ENCODE results near the gene SRBD1.
A peak's percentile ranks its signal among the peaks of the same experiment; 100 is the strongest.

Gene SRBD1

GRCh38 chr2:45649858-45650811 is 39.1 kb upstream of the SRBD1 start:
- no peak for TF ChIP-seq SPI1 (IDR thresholded peaks at IDR 0.05; ENCODE audit: low read depth, low read length)
- peak; percentile 94; the same call in 1 of the 2 replicates for TF ChIP-seq POU2F2 (IDR thresholded peaks at IDR 0.05; ENCODE audit: low read depth, low read length)
- TF ChIP-seq TAF1 (IDR thresholded peaks at IDR 0.05; ENCODE audit: low read depth, low read length): 0 out of 2 replicates have a peak, but pooled peaks have one; percentile 44
- no peak for TF ChIP-seq PAX5 (IDR thresholded peaks at IDR 0.05; ENCODE audit: insufficient read depth, low read length, severe bottlenecking)
- TF ChIP-seq POLR2A (IDR thresholded peaks at IDR 0.05; ENCODE audit: low read depth, low read length): no peak
- TF ChIP-seq POLR2AphosphoS5 (IDR thresholded peaks at IDR 0.05; ENCODE audit: low read depth, low read length): no peak
- DNase-seq (ENCODE audit: insufficient read length, low spot score): no peak
- FAIRE-seq: peak; percentile 85

- no peak for FAIRE-seq
- DNase-seq (ENCODE audit: insufficient read length, low spot score): no peak
- no peak for TF ChIP-seq POLR2AphosphoS5 (IDR thresholded peaks at IDR 0.05; ENCODE audit: low read depth, low read length)
- TF ChIP-seq PAX5 (IDR thresholded peaks at IDR 0.05; ENCODE audit: insufficient read depth, low read length, severe bottlenecking): no peak
- TF ChIP-seq TAF1 (IDR thresholded peaks at IDR 0.05; ENCODE audit: low read depth, low read length): no peak
- TF ChIP-seq POU2F2 (IDR thresholded peaks at IDR 0.05; ENCODE audit: low read depth, low read length): no peak
- TF ChIP-seq POLR2A (IDR thresholded peaks at IDR 0.05; ENCODE audit: low read depth, low read length): no peak
- no peak for TF ChIP-seq SPI1 (IDR thresholded peaks at IDR 0.05; ENCODE audit: low read depth, low read length)
Observed at GRCh38 chr2:45649462-45649857, 38.4 kb upstream of the SRBD1 start.

GRCh38 chr2:45648636-45649035 is 37.6 kb upstream of the SRBD1 start:
- FAIRE-seq: no peak
- TF ChIP-seq TAF1 (IDR thresholded peaks at IDR 0.05; ENCODE audit: low read depth, low read length) (no peak), PAX5 (IDR thresholded peaks at IDR 0.05; ENCODE audit: insufficient read depth, low read length, severe bottlenecking) (no peak), SPI1 (IDR thresholded peaks at IDR 0.05; ENCODE audit: low read depth, low read length) (no peak), POLR2AphosphoS5 (IDR thresholded peaks at IDR 0.05; ENCODE audit: low read depth, low read length) (no peak), POU2F2 (IDR thresholded peaks at IDR 0.05; ENCODE audit: low read depth, low read length) (no peak), POLR2A (IDR thresholded peaks at IDR 0.05; ENCODE audit: low read depth, low read length) (no peak)
- DNase-seq (ENCODE audit: insufficient read length, low spot score): no peak

GRCh38 chr2:45647986-45648520 is 37.0 kb upstream of the SRBD1 start:
- DNase-seq (ENCODE audit: insufficient read length, low spot score) (no peak), FAIRE-seq (no peak)
- TF ChIP-seq POLR2A (IDR thresholded peaks at IDR 0.05; ENCODE audit: low read depth, low read length): no peak
- TF ChIP-seq SPI1 (IDR thresholded peaks at IDR 0.05; ENCODE audit: low read depth, low read length): no peak
- TF ChIP-seq POLR2AphosphoS5 (IDR thresholded peaks at IDR 0.05; ENCODE audit: low read depth, low read length): no peak
- no peak for TF ChIP-seq POU2F2 (IDR thresholded peaks at IDR 0.05; ENCODE audit: low read depth, low read length)
- no peak for TF ChIP-seq TAF1 (IDR thresholded peaks at IDR 0.05; ENCODE audit: low read depth, low read length)
- TF ChIP-seq PAX5 (IDR thresholded peaks at IDR 0.05; ENCODE audit: insufficient read depth, low read length, severe bottlenecking): no peak

GRCh38 chr2:45647356-45647755 is 36.3 kb upstream of the SRBD1 start:
- no peak for DNase-seq (ENCODE audit: insufficient read length, low spot score)
- TF ChIP-seq POLR2A (IDR thresholded peaks at IDR 0.05; ENCODE audit: low read depth, low read length): no peak
- no peak for TF ChIP-seq POLR2AphosphoS5 (IDR thresholded peaks at IDR 0.05; ENCODE audit: low read depth, low read length)
- no peak for TF ChIP-seq SPI1 (IDR thresholded peaks at IDR 0.05; ENCODE audit: low read depth, low read length)
- no peak for TF ChIP-seq POU2F2 (IDR thresholded peaks at IDR 0.05; ENCODE audit: low read depth, low read length)
- no peak for TF ChIP-seq TAF1 (IDR thresholded peaks at IDR 0.05; ENCODE audit: low read depth, low read length)
- no peak for TF ChIP-seq PAX5 (IDR thresholded peaks at IDR 0.05; ENCODE audit: insufficient read depth, low read length, severe bottlenecking)
- FAIRE-seq: no peak

- TF ChIP-seq TAF1 (IDR thresholded peaks at IDR 0.05; ENCODE audit: low read depth, low read length): no peak
- no peak for TF ChIP-seq SPI1 (IDR thresholded peaks at IDR 0.05; ENCODE audit: low read depth, low read length)
- TF ChIP-seq POU2F2 (IDR thresholded peaks at IDR 0.05; ENCODE audit: low read depth, low read length): no peak
- no peak for TF ChIP-seq PAX5 (IDR thresholded peaks at IDR 0.05; ENCODE audit: insufficient read depth, low read length, severe bottlenecking)
- TF ChIP-seq POLR2A (IDR thresholded peaks at IDR 0.05; ENCODE audit: low read depth, low read length): no peak
- no peak for TF ChIP-seq POLR2AphosphoS5 (IDR thresholded peaks at IDR 0.05; ENCODE audit: low read depth, low read length)
- FAIRE-seq (no peak), DNase-seq (ENCODE audit: insufficient read length, low spot score) (no peak)
Observed at GRCh38 chr2:45646289-45646688, 35.2 kb upstream of the SRBD1 start.

GRCh38 chr2:45643543-45644542 is 32.8 kb upstream of the SRBD1 start:
- DNase-seq (ENCODE audit: insufficient read length, low spot score) (peak; percentile 90), FAIRE-seq (peak; percentile 96)

GRCh38 chr2:45643095-45643494 is 32.0 kb upstream of the SRBD1 start:
- no peak for TF ChIP-seq POU2F2 (IDR thresholded peaks at IDR 0.05; ENCODE audit: low read depth, low read length)
- no peak for TF ChIP-seq SPI1 (IDR thresholded peaks at IDR 0.05; ENCODE audit: low read depth, low read length)
- TF ChIP-seq TAF1 (IDR thresholded peaks at IDR 0.05; ENCODE audit: low read depth, low read length): no peak
- TF ChIP-seq POLR2A (IDR thresholded peaks at IDR 0.05; ENCODE audit: low read depth, low read length): no peak
- TF ChIP-seq POLR2AphosphoS5 (IDR thresholded peaks at IDR 0.05; ENCODE audit: low read depth, low read length): no peak
- TF ChIP-seq PAX5 (IDR thresholded peaks at IDR 0.05; ENCODE audit: insufficient read depth, low read length, severe bottlenecking): no peak
- no peak for FAIRE-seq
- DNase-seq (ENCODE audit: insufficient read length, low spot score): no peak

More at GRCh38 chr2:45643543-45644542, 32.8 kb upstream of the SRBD1 start:
- TF ChIP-seq TAF1 (IDR thresholded peaks at IDR 0.05; ENCODE audit: low read depth, low read length) (no peak), PAX5 (IDR thresholded peaks at IDR 0.05; ENCODE audit: insufficient read depth, low read length, severe bottlenecking) (peak; percentile 56)
